Lower lobe of right lung (tissue), 2 donors: ENCODE results near the gene FGD5. TPM values are rescaled to one million over a fixed set of nuclear protein-coding genes. Genes with fewer than 3 reads are reported as not detected.
"Not testable (repeated sequence)": the region's sequence is repeated elsewhere in the genome, so short reads cannot be mapped to it uniquely, and the experiment has no call there.

Source experiments
- ATAC-seq, 2 donors: fragments of 200-7000 bp; cut with Tn5 transposase; one replicate each; pipeline ENCODE4 v1.9.1; 2020 to 2022; ENCODE audit warnings: mild to moderate bottlenecking in 2 of 2, moderate library complexity in 2 of 2
- DNase-seq: peaks from one replicate; pipeline ENCODE4 v3.0.0-alpha.2; 2020
- H3K27ac ChIP-seq: fragments of 200-600 bp; one replicate; pipeline ENCODE4 v1.8.0; 2022
- H3K27me3 ChIP-seq: fragments of 200-600 bp; one replicate; pipeline ENCODE4 v1.8.0; 2022; ENCODE audit warnings: low read depth
- H3K36me3 ChIP-seq: fragments of 200-600 bp; one replicate; pipeline ENCODE4 v1.8.0; 2022; ENCODE audit warnings: mild to moderate bottlenecking
- H3K4me1 ChIP-seq: fragments of 200-600 bp; one replicate; pipeline ENCODE4 v1.8.0; 2022
- H3K4me3 ChIP-seq: fragments of 200-600 bp; one replicate; pipeline ENCODE4 v1.8.0; 2022; ENCODE audit warnings: mild to moderate bottlenecking
- H3K9me3 ChIP-seq: fragments of 200-600 bp; one replicate; pipeline ENCODE4 v1.8.0; 2022
- CTCF ChIP-seq: fragments of 200-600 bp; IDR thresholded peaks from one replicate; pipeline ENCODE4 v1.8.0; 2022; ENCODE audit warnings: antibody characterized with exemption, mild to moderate bottlenecking
- intact Hi-C: fragments of 100-400 bp; cut with DNase I; formaldehyde crosslinking; loops from one replicate; pipeline ENCODE4 v1.11.0; 2022
- total RNA-seq: library from RNA; stranded (reverse); fragmentation: NEBNext Ultra II Directional; extraction: Animal tissue kit (Norgen Biotek cat#: 25700); gene quantifications from one replicate; pipeline ENCODE4 v1.2.1, GENCODE V29; 2021
- donor health status: DM: no; HTN: yes; CAD: no; lungs with severe emphysema.

FGD5 gene
- total RNA-seq, 1 donor from 2014 or later, result 85.0 TPM

GRCh38 chr3:14899993-14900618 is 81.3 kb downstream of the FGD5 start:
- ATAC-seq, result no peak
- no peak for DNase-seq
- Histone ChIP-seq H3K27me3 (no peaks in the 10 kb centered on the region), H3K27ac (no peak overlapping the region), H3K4me1 (no peaks in the 10 kb centered on the region), H3K36me3 (peaks cover 43% of the 10 kb centered on the region), H3K4me3 (no peak overlapping the region), H3K9me3 (no peaks in the 10 kb centered on the region)
- intact Hi-C loops, result no loop called here
- no peak for TF ChIP-seq CTCF

- Histone ChIP-seq H3K4me3 (no peak overlapping the region), H3K9me3 (no peaks in the 10 kb centered on the region), H3K36me3 (peaks cover 49% of the 10 kb centered on the region), H3K4me1 (no peaks in the 10 kb centered on the region), H3K27me3 (no peaks in the 10 kb centered on the region), H3K27ac (no peak overlapping the region)
- DNase-seq (no peak), ATAC-seq (no peak)
- TF ChIP-seq CTCF, result no peak
- intact Hi-C loops, result no loop called here
Observed at GRCh38 chr3:14900881-14901873, 82.4 kb downstream of the FGD5 start.

GRCh38 chr3:14902719-14903118 is 84.0 kb downstream of the FGD5 start:
- ATAC-seq (peak; percentile 61 to 80), DNase-seq (peak; percentile 59)
- Histone ChIP-seq H3K27me3 (no peaks in the 10 kb centered on the region), H3K36me3 (peaks cover 44% of the 10 kb centered on the region), H3K9me3 (no peaks in the 10 kb centered on the region), H3K4me1 (no peaks in the 10 kb centered on the region), H3K4me3 (no peak overlapping the region), H3K27ac (no peak overlapping the region)
- intact Hi-C loops, result no loop called here
- no peak for TF ChIP-seq CTCF

GRCh38 chr3:14903501-14903900 is 84.7 kb downstream of the FGD5 start:
- peaks cover 38% of the 10 kb centered on the region for H3K36me3 ChIP-seq
- H3K27ac ChIP-seq, H3K9me3 ChIP-seq, intact Hi-C loops, H3K27me3 ChIP-seq, H3K4me1 ChIP-seq, DNase-seq, H3K4me3 ChIP-seq, ATAC-seq: not testable (repeated sequence)

- H3K27me3 ChIP-seq, result no peaks in the 10 kb centered on the region
- H3K4me3 ChIP-seq, result no peak overlapping the region
- ATAC-seq (no peak), DNase-seq (no peak)
- TF ChIP-seq CTCF, result no peak
- intact Hi-C loops, result no loop called here
- H3K27ac ChIP-seq, result no peak overlapping the region
- H3K36me3 ChIP-seq, result peaks cover 32% of the 10 kb centered on the region
- no peaks in the 10 kb centered on the region for H3K9me3 ChIP-seq
- H3K4me1 ChIP-seq, result no peaks in the 10 kb centered on the region
Observed at GRCh38 chr3:14905055-14905657, 86.4 kb downstream of the FGD5 start.
